ENCODE data around the gene BLACAT1.
"Not testable (repeated sequence)": the region's sequence is repeated elsewhere in the genome, so short reads cannot be mapped to it uniquely, and the experiment has no call there.

BLACAT1 gene

DNA sequence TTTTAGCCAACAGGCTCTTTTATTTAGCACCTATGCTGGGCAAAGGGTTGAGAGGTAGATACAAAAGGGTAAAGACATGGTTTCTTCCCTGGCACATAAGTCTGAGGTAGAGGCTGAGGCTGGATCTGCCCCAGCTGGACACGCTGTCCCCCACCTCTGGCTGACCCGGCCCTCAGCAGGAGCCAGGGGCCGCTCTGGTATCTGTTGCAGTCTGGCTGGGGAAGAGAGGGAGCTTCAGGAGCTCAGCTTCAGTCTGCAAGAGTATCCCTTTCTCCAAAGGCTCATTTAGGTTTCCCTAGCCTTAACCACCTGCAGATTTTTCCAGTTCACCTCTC lies 14.2 kb downstream of the BLACAT1 start:
- DNase-seq (ENCODE audit: low spot score), result no peak

DNA sequence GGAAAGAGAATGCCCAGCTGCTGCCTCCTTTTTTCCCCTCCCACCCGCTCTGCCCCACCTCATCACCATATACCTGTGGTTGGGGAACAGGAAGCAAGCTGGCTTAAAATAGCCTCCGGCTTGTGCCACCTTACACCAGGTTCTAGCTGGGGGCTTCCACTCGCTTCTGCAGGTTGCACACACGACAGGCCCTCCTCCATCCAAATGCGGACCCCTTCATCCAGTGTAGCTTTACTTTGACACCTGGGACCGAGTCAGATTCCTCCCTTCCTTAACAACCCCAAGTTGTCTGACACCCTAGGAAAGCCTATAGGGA lies 14.6 kb downstream of the BLACAT1 start:
- DNase-seq (ENCODE audit: low spot score), result no peak

DNA sequence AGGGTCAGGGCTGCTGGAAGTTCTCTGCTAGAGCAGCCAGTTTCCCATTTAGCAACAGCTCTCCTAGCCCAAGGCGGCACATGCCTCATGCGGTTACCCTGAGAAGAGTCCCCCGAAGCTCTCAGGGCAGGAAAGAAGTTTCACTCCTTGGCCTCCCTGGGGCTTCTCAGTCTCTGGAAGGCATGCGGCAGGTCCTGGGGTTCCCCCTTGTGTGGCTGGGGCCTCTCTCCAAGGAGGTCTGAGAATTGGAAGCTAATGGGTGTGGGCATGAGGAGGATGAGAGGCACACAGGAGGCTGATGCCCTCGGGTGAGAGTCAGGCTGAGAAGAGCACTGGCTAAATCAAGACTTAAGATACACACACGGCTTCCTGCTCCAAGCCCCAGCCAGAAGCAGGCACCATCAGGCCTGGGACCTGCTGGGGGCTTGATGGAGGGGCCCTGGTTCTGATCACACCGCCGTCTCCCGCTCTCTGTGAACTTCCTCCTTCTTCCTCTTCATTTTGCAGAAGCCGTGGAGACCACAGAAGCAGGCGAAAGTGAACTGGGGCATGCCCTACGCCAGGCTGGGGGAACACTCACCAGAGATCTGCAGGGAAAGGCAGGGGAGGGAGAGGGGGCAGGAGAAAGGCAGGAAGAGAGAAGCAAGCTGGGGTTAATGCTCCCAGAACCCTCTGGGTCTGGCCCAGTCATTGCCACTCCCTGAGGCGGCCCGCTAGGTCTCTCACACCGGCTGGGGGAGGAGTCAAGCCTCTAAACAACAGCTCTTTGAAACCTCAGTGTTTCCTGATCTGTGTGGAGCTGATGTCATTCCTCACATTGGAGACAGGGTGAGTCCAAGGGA lies 15.1 kb downstream of the BLACAT1 start:
- peak; percentile 72 for DNase-seq (ENCODE audit: low spot score)

DNA sequence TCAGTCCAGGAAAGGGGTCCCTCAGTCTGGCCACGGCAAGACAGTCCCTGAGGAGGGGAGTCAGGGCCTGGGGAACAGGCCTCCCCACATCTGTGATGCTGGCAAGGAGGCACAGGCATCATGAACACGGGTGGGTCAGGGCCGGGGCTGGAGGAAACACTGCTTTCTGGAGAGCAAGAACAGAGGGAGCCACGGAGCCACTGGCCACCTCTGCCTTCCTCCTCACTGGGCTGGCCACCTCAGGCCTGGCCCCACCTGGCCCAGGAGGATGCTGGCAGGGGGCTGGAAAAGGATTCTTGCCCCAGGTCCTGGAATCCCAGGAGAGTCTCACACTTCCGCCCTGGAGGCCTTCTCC lies 15.7 kb downstream of the BLACAT1 start:
- DNase-seq (ENCODE audit: low spot score), result no peak

DNA sequence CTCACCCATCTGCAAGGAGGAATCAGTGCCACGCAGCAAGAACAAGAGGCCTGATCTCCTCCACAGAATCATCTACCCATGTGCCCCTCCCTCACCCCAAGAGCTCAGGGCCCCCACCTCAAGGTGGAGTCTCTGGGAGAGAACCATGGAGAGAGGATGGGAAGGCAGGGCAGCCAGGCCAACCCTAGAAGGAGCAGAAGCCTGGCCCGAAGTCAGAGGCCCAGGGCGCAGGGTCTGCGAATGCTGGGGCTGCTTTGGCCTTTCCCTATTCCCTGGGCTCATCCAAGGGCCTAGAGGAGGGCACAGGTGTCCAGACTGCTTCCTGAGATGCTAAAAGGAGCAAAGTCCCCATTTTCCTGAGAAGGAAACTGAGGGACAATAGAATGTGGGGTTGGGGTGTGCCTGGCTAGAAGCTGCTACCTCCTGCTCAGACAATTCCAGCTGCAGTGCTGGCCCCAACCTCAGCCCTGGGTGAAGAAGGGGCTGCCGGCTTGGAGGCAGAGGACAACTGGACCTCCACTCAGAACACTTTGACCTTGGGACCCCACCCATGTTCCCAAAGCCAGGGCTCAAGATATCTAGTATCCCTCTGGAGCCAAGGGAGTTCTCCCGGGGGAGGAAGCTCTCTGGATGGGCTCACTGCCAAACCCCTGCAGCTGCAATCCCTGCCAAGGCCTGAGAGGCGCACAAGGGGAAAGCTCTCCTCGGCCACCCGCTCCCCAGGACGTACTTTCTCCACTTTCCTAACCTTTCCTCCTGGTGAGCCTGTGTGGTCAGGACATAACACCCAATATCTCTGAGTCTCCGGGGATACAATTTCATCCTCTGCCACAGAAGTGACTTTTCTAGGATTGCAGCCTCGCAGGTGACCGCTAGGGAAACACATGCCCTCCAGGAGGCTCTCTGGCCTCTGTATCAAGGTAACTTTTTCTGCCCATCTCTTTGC lies 17.4 kb downstream of the BLACAT1 start:
- DNase-seq (ENCODE audit: low spot score), result peak; percentile 58

DNA sequence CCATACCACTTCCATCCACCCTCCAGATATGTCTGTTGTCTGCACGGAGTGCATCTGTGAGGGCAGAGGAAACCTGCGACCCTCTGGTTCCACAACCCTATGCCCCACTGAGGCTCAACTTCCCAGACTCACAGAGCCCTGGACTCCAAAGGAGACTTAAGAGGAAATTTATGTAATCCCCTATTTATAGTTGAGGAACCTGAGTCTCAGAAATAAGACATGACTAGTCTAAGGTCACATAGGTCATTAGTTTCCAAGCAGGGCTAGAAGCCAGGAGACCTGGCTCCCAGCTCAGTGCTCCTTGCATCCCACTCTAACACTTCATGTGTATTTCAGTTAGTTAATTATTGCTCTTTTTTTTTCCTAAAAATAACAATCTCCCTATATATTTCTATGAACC lies 18.3 kb downstream of the BLACAT1 start:
- DNase-seq (ENCODE audit: low spot score), result no peak

DNA sequence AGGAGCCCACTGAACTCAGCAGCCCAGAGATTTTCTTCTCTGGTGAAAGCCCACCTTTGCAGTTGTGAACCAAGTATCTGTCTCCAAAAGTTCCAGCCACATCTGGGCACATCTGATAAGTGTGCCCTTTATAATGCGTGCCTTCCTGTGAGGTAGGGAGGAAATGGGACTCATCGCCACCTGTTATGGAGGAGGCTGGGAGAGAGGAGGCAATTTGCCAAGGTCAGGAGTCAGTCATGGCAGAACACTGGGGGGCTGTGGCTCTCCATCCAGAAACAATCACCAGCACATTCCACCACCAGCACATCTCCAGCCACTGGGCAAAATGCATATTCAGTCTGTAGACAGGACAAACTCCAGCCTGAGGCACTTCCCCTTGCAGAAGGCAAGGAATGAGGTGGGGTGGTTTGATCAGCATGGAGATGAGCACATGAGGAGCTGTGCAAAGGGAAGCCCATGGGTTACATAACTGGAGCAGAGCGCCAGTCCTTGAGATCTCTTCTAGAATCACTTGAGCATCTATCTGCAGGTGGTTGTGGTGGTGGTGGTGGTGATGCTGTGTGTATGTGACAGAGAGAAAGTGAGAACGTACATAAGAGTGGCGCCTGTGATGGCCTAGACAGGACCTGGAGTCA lies 19.0 kb downstream of the BLACAT1 start:
- DNase-seq (ENCODE audit: low spot score), result no peak

DNA sequence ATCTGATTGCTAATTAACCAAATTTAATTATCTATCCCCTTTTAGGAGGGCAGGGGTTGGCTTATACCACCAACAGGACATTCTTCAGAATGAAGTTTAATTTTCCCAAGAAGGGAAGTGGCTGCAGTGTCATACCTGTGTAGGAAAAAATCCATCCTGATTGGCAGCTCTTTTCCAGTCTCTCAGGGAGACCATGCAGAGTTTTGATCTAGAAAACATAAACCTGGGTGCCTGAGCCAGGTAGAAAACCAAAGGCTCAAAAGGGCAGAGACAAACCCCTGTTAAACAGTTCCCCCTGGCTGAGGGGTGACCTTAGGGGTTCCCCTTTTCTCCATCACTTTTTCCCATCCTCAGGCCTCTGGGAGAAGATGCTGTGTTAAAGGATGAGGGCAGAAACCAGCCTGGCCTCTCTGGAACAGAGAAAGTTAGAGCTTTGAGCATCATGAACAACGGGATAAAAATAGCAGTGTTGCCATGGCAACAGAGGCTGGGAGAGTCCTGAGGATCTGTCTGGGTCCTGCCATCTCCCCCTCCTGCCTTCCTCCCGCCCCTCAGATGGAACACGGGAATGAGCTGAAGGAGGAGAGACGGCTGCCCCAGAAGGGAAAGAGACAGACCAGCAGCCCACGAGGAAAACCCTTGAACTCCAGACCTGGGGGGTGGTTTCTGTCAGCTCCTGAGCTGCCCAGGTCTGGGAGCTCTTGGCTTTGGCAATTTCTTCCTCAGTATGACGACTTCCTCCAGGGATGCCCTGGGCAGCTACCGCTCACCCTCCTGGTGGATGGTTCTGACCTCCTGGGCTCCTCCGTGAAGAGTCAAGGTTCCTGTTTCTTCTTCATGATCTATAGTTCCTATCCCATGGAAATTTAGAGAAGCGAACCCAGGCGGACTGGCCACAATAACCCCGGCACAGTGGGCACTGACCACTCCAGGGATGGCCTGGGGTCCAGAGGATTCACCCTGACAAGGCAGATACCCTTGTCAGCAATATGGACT lies 20.0 kb downstream of the BLACAT1 start:
- no peak for DNase-seq (ENCODE audit: low spot score)

DNA sequence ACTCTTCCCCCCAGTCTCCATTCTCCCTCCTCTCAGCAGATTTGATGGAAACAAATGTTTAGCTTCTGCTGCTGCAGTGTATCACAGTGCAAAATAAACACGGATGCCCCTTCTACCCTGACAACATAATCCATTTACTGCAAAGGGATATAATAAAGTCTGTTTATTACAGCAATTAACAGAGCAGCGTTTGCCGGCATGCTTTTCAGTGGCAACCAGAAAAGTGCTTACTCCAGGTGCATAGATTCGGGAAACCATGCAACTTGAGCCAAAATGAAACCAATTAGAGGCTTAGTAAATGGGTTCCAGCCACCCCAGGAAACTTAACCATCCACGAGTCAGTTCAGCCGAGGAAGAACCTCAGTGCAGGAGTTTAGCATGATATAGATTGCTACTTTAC lies 21.1 kb downstream of the BLACAT1 start:
- no peak for DNase-seq (ENCODE audit: low spot score)

DNA sequence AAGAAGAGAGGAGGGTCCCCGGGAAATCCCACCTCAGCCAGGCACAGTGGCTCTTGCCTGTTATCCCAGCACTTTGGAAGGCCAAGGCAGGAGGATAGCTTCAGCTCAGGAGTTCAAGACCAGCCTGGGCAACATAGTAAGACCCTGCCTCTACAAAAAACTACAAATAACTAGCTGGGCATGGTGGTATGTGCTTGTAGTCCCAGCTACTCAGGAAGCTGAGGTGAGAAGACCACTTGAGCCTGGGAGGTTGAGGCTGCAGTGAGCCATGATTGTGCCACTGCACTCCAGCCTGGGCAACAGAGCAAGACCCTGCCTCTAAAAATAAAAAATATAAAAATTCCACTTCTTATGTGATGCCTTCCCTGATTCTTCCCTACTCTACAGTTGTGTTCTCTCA lies 23.2 kb downstream of the BLACAT1 start:
- DNase-seq (ENCODE audit: low spot score), result not testable (repeated sequence)

DNA sequence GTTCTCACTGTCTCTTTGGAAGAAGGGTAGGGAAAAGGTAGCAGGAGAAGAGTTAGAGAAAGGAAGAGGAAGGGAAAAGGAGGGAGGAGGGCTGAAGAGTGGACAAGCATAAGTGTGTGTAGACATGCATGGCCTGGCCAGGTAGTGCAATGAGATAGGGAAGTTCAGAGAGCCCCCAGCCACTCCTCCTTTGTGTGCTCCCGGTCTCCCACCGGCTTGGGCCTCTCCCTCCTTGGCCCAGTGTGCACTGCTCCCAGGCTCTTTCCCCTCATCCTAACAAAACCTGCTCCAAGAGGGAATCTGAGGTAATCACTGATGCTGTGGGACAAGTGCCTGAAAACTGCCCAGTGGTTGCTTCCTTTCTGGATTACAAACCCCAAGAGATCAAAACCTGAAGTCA lies 23.7 kb downstream of the BLACAT1 start:
- DNase-seq (ENCODE audit: low spot score), result no peak

DNA sequence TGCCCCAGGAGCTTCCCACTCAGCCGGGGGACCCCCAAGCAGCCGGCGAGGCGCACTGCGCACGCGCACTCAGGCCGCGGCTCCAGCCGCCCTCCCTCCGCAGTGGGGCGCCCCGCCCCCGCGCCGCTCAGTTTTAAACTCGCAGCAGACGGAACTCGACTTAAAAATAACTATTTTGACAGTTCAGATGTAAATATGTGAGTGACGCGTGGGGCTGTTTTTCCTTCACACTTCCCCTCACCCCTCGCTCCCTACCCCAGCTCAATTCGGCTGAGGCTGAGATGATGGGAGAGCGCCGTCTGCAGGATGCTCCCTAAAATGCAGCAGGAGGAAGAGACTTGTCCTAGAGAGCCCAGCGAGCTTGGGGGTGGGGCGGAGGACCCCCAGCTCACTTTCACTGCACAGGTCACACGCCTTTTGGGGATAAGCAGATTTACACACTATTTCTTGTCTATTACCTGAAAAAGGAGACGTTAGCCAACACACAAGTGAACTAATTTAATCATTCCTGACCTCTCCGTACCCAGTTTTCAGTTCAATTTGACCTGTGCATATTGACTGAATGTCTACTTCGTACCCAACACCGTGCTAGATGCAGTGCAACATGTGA lies 25.0 kb downstream of the BLACAT1 start:
- peak; percentile 77 for DNase-seq (ENCODE audit: low spot score)

DNA sequence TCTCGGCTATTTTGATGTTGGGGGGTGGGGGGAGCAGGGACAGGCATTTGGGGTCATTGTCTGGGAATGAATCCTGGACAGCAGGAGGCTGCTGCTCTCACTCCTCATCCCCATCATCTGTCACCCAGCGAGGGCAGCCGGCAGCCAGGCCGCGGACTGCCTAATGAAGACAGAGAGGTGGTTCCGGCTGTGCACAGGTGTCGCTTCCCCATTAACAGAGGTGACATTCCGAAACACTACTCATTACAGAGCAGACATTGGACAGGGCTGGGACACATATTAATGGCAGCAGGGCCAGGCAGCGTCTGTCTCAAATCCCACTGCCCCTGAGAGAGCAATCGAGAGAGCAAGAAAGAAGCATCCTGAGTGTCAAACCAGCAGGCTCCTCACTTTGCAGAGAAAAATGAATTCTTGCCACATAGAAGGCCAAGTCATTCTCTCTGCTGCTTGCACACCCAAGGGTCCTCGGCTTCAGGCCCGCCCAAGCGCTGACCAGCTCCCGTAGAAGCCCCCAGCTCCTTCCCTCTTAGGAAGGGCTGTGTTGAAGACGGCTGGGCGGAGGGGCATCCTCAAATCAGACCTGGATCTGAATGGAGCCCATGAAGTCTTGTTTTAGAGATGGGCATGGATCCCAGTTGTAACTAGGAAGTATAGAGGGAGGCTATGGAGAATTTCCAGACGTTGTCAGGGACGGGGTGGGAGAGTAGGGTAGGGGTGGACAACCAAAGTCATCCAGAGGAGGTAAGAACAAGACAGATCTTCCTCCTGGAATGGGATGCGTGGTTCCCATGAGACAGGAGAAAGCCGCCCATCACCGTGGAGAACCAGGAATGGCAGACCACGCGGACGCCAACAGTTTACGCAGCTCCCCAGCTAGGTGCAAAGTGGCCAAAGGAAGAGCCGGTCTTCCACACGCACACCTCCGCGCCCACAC lies 25.8 kb downstream of the BLACAT1 start:
- DNase-seq (ENCODE audit: low spot score), result no peak

DNA sequence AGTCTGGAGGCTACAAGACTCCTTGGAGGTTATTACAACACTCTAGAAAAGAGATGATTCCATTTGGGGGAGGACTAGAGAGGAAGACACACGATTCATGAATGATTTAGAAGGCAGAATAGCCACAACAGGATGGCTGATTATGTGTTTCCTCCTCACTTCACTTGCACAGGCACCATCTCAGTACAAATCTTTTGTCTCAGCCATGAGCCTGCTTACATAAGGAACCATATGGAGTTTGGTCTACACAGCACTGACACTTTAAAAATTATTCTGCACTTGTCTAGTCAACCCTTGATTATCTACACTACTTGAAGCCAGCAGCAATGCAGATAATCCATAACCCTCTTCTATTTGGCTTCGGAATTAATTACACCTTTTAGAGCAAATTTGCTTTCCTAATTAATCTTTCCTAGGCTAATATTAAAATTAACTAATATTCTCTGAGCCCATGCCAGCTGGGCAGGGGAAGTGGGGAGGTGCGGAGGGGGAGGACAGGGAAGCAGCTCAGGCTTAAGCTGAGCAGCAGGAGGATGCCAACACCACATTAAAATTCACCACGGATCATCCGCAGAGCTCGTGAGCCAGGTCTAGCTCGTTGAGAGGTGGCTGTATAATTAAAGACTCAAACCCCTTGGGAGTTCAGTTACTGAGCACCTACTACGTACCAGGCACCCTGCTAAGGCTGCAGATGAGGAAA lies 30.8 kb downstream of the BLACAT1 start:
- no peak for DNase-seq (ENCODE audit: low spot score)

DNA sequence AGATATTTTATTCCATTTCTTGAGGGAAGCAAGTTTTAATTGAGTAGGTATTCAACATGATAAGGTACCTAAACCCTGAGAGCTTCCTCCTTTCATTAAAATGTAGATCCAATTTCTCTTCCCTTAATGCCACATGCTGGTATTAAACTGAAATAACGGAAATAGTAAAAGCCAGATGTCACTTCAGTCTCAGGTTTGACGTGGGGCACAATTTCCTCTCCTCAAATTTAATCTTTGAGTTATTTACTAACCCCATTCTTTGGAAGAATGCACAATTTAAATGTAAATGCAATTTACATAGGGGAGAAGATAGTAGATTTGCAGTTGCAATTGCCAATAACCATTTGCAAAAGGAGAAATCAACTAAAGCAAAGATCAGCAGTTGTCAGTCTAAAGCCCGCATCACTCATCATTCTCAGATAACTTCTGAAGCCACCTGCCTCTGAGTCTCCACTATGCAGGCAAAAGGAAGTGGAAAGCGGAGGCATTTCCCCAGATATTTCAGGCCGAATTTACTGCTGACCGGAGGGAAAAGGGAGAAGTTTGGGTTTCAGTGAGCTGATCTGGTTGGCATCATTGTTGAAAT lies 31.9 kb downstream of the BLACAT1 start:
- DNase-seq (ENCODE audit: low spot score), result no peak

DNA sequence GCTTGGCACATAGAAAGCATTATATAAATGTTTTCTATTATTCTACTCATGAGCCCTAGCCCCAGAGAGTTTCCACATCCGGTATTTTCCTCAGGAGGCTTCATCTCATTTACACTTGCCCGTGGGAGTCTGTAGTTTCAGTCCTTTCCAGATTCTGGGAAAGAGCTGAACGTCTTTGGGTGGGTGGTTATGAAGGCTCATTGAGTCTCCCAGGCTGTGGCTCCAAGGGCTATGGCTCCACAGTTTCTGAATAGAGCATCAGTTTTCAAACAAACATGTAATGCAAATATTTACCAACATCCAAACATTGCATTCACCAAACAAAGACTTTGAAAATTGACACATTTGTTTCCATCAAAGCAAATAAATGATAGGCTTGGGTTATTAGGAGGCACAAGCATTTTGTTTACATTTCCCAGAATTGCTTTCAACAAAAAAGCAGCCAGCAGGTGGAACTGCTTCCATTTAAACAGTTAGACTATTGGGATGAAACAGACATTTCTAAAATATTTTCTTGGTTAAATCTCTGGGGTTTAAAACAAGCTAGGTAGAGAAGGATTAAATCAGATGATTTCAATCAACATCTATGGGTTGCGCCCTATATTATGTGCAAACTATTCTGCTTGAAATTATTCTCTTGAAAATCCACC lies 32.7 kb downstream of the BLACAT1 start:
- DNase-seq (ENCODE audit: low spot score), result no peak

DNA sequence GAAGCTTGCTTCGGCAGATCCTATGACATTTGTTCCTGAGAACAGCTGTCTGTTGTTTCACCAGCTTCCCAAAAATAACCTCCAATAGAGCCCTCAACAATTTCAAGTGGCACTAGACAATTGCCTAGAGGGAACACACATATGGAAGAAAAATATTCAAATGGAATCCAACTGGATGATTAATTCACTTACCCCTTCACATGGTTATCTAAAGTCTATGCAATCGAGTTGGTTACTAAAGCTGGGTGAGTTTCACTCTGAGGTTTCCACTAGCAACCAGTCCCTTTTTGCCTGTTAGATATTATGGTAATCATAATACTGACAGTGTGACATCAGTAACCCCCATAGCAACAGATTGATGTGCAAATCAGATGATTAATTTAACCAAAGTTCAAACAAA lies 34.0 kb downstream of the BLACAT1 start, which contains the start of gene LEMD1:
Gene LEMD1 (minus strand): TSS at position 259 of the 400 bp plus-strand sequence. CDS start 1,520 bp downstream, outside the sequence.
- DNase-seq (ENCODE audit: low spot score), result no peak

DNA sequence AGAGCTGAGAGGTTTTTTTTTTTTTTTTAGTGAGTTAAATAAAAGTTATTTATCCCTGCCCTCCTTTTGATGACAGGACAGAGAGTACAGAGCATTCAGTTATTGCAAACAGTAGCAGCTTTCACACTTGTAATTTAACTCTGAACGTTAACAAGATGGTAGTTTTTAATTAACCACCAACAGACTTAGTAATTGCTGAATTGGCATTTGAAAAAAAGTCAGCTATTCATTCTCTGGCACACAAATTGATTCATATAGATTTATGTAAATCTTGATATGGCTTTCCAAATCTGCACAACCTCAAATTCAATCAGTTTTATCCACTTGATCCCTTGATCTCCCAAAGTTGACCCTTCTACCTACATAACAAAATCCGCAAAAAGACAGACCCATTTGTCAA lies 34.9 kb downstream of the BLACAT1 start:
- no peak for DNase-seq (ENCODE audit: low spot score)

Measured in iPS-NIHi11 (cell line).